Trophoblast cell (in vitro differentiated cells and primary cell): Measurements from ENCODE around the gene EXOSC2.

Experiments used
- DNase-seq, 2 donors: peaks; one replicate each; pipeline ENCODE4 v3.0.0-alpha.2; 2016
- H2AFZ ChIP-seq: 2 replicates; pipeline ENCODE4 v1.6.1; 2013; ENCODE audit warnings: low read length, moderate library complexity, mild to moderate bottlenecking; ENCODE audit not compliant: insufficient read depth, poor library complexity
- H2AK5ac ChIP-seq: 2 replicates; pipeline ENCODE4 v1.6.1; 2013; ENCODE audit warnings: mild to moderate bottlenecking, low read length
- H2BK120ac ChIP-seq: 2 replicates; pipeline ENCODE4 v1.6.1; 2013; ENCODE audit warnings: low read length, mild to moderate bottlenecking, moderate library complexity; ENCODE audit not compliant: insufficient read depth, poor library complexity
- H2BK12ac ChIP-seq: 2 replicates; pipeline ENCODE4 v1.6.1; 2013; ENCODE audit warnings: mild to moderate bottlenecking, low read length, moderate library complexity
- H2BK5ac ChIP-seq: 2 replicates; pipeline ENCODE4 v1.6.1; 2013; ENCODE audit warnings: low read length, low read depth, moderate library complexity, mild to moderate bottlenecking; ENCODE audit not compliant: poor library complexity
- H3K14ac ChIP-seq: 2 replicates; pipeline ENCODE4 v1.6.1; 2013; ENCODE audit warnings: mild to moderate bottlenecking, low read length
- H3K18ac ChIP-seq: 2 replicates; pipeline ENCODE4 v1.6.1; 2013; ENCODE audit warnings: mild to moderate bottlenecking, low read length
- H3K23ac ChIP-seq: 2 replicates; pipeline ENCODE4 v1.6.1; 2013; ENCODE audit warnings: low read length
- H3K27ac ChIP-seq: 2 replicates; pipeline ENCODE4 v1.5.1; 2013; ENCODE audit warnings: low read depth, mild to moderate bottlenecking, inconsistent platforms, low read length, moderate library complexity
- H3K27me3 ChIP-seq: 2 replicates; pipeline ENCODE4 v1.6.1; 2013; ENCODE audit warnings: inconsistent platforms, mild to moderate bottlenecking, low read length, moderate library complexity; ENCODE audit not compliant: insufficient read depth
- H3K36me3 ChIP-seq, 2 experiments: 1 replicate in 1 of 2; 2 replicates in 1 of 2; pipeline ENCODE4 v1.6.1; 2013; ENCODE audit warnings: low read length in 2 of 2, mild to moderate bottlenecking in 2 of 2, moderate library complexity in 1 of 2; ENCODE audit not compliant: insufficient read depth in 2 of 2, control insufficient read depth in 1 of 2
- H3K4ac ChIP-seq: 2 replicates; pipeline ENCODE4 v1.6.1; 2013; ENCODE audit warnings: low read depth, mild to moderate bottlenecking, low read length, moderate library complexity
- H3K4me1 ChIP-seq, 2 experiments: 1 replicate in 1 of 2; 2 replicates in 1 of 2; pipeline ENCODE4 v1.6.1; 2013; ENCODE audit warnings: low read length in 2 of 2, mild to moderate bottlenecking in 2 of 2, moderate library complexity in 1 of 2; ENCODE audit not compliant: insufficient read depth in 2 of 2, control insufficient read depth in 1 of 2
- H3K4me2 ChIP-seq: 2 replicates; pipeline ENCODE4 v1.6.1; 2013; ENCODE audit warnings: inconsistent platforms, mild to moderate bottlenecking, low read length, moderate library complexity
- H3K4me3 ChIP-seq: 2 replicates; pipeline ENCODE4 v1.5.1; 2013; ENCODE audit warnings: mild to moderate bottlenecking, low read depth, low read length, inconsistent platforms
- H3K79me1 ChIP-seq: one replicate; pipeline ENCODE4 v1.6.1; 2013; ENCODE audit warnings: low read length
- H3K79me2 ChIP-seq: 2 replicates; pipeline ENCODE4 v1.6.1; 2013; ENCODE audit warnings: low read length, mild to moderate bottlenecking; ENCODE audit not compliant: control insufficient read depth, insufficient read depth, poor library complexity
- H3K9ac ChIP-seq: 2 replicates; pipeline ENCODE4 v1.6.1; 2013; ENCODE audit warnings: mild to moderate bottlenecking, low read length
- H3K9me3 ChIP-seq: 2 replicates; pipeline ENCODE4 v1.6.1; 2013; ENCODE audit warnings: low read depth, mild to moderate bottlenecking, control low read depth, inconsistent platforms, low read length; ENCODE audit not compliant: insufficient read depth
- H4K12ac ChIP-seq: 2 replicates; pipeline ENCODE4 v1.6.1; 2013; ENCODE audit warnings: low read depth, mild to moderate bottlenecking, low read length, moderate library complexity
- H4K8ac ChIP-seq: 2 replicates; pipeline ENCODE4 v1.6.1; 2013; ENCODE audit warnings: low read depth, mild to moderate bottlenecking, low read length, moderate library complexity
- H4K91ac ChIP-seq: one replicate; pipeline ENCODE4 v1.6.1; 2013; ENCODE audit warnings: low read depth, mild to moderate bottlenecking, low read length, moderate library complexity
- WGBS: extraction: QIAGEN DNeasy Blood & Tissue Kit; methylation state at CpG from one replicate; pipeline ENCODE4 v1.1.7; 2013; ENCODE audit warnings: missing lambda C conversion rate; ENCODE audit not compliant: insufficient read length, insufficient coverage; ENCODE audit errors: extremely low coverage; 5-methylcytosine and 5-hydroxymethylcytosine counted together

Gene EXOSC2

DNA sequence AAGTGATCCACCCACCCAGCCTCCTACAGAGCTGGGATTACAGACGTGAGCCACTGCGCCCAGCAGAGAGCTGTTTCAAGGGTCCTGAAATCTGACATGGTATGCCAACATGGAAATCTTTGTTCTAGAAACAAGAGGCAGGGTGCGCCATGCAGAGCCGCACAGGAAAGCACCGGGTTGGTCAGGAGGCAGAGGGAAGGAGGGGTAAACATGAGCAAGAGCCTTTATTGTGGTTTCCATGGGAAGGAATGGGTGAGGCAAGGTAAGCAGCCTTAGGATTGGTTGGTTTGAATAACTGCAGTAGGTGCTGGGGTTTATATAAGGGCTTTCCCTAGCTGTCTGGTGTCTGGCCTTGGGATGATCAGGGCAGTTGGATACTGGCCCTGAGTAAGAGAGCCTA, 5.5 kb upstream of the EXOSC2 start:
- no peak overlapping the region for H2AFZ ChIP-seq
- no peak overlapping the region for H3K27ac ChIP-seq
- H2BK5ac ChIP-seq, result no peak overlapping the region
- no peak overlapping the region for H4K91ac ChIP-seq
- H3K23ac ChIP-seq, result no peak overlapping the region
- no peak overlapping the region for H2BK120ac ChIP-seq
- no peaks in the 10 kb centered on the region for H3K36me3 ChIP-seq
- no peak overlapping the region for H3K18ac ChIP-seq
- no peaks in the 10 kb centered on the region for H3K79me2 ChIP-seq
- H3K14ac ChIP-seq, result no peak overlapping the region
- no peak overlapping the region for H4K8ac ChIP-seq
- no peak overlapping the region for H3K4ac ChIP-seq
- H3K9me3 ChIP-seq, result peaks cover 3% of the 10 kb centered on the region
- no peak overlapping the region for H3K9ac ChIP-seq
- H2AK5ac ChIP-seq, result no peak overlapping the region
- no peaks in the 10 kb centered on the region for H3K27me3 ChIP-seq
- no peak overlapping the region for H3K4me3 ChIP-seq
- no peak overlapping the region for H4K12ac ChIP-seq
- no peak for DNase-seq
- H3K79me1 ChIP-seq, result no peaks in the 10 kb centered on the region
- no peak overlapping the region for H2BK12ac ChIP-seq
- H3K4me2 ChIP-seq, result no peak overlapping the region
- peaks cover 0 to 4% of the 10 kb centered on the region in 2 experiments for H3K4me1 ChIP-seq
- no CpG with 5 or more reads among the region's 5 CpGs for WGBS

DNA sequence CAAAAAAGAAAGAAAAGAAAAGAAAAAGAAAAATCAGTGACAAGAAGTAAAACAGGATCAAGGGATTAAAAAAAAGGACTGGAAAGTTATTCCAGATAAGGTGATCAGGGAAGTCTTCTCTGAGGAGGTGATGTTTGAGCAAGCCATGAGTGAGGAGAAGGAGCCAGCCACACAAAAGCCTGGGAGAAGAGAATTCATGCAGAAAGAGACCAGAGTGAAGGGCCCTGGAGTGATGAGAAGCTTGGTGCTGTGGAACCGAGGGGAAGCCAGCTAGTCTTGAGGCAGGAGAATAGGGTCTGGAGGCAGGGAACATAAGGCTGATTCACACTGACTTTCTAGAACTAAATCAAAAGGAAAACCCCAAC, 4.0 kb upstream of the EXOSC2 start:
- no peak overlapping the region for H3K4me3 ChIP-seq
- no peaks in the 10 kb centered on the region for H3K27me3 ChIP-seq
- peaks cover 0 to 7% of the 10 kb centered on the region in 2 experiments for H3K4me1 ChIP-seq
- peaks cover 6% of the 10 kb centered on the region for H3K79me2 ChIP-seq
- H3K27ac ChIP-seq, result no peak overlapping the region
- DNase-seq, result no peak
- no peak overlapping the region for H2AFZ ChIP-seq
- no peak overlapping the region for H2BK5ac ChIP-seq
- no peak overlapping the region for H3K4me2 ChIP-seq
- no peak overlapping the region for H4K91ac ChIP-seq
- no peak overlapping the region for H2BK120ac ChIP-seq
- H4K8ac ChIP-seq, result no peak overlapping the region
- no peak overlapping the region for H4K12ac ChIP-seq
- H3K14ac ChIP-seq, result no peak overlapping the region
- no CpG with 5 or more reads among the region's 1 CpG for WGBS
- H3K9ac ChIP-seq, result no peak overlapping the region
- H3K36me3 ChIP-seq, result no peaks in the 10 kb centered on the region
- no peak overlapping the region for H2BK12ac ChIP-seq
- H2AK5ac ChIP-seq, result no peak overlapping the region
- H3K18ac ChIP-seq, result no peak overlapping the region
- H3K4ac ChIP-seq, result no peak overlapping the region
- peaks cover 3% of the 10 kb centered on the region for H3K79me1 ChIP-seq
- no peak overlapping the region for H3K23ac ChIP-seq
- H3K9me3 ChIP-seq, result peaks cover 2% of the 10 kb centered on the region

DNA sequence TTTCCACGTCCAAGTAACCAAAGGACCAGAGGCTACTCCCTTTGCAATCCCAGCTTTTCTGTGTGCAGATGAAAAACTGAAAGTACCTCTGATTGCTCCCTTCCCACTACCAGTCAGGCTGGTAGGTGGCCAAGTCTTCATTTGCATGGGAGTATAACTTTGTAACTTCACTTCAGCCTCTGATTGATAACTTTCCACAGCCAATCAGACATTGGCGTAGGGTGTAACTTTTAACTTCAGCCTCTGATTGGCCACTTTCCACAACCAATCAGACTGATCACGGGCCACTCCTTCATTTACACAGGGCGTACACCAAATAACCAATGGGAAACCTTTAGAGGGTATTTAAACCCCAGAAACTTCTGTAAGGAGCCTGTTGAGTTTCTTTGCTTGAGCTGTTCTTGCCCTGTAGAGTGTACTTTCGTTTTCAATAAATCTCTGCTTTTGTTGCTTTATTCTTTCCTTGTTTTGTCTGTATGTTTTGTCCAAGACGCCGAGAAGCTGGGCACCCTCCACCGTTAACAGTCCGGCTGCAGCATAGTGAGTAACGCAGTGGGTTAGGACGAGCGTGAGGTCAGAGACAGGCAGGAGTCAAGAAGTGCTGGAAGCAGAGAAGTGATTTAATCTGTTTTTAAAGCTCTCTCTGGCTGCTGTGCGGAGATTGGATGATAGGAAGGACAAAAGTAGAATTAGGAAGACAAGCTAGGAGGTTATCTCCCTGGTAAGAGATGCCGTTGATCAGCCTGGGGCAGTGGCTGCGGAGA, 3.5 kb upstream of the EXOSC2 start:
- Histone ChIP-seq H3K27ac (no peak overlapping the region), H2AFZ (no peak overlapping the region), H2AK5ac (no peak overlapping the region), H4K8ac (no peak overlapping the region), H3K79me1 (peaks cover 3% of the 10 kb centered on the region), H3K4ac (no peak overlapping the region), H3K79me2 (peaks cover 6% of the 10 kb centered on the region), H3K27me3 (no peaks in the 10 kb centered on the region), H3K18ac (no peak overlapping the region), H3K23ac (no peak overlapping the region), H4K91ac (no peak overlapping the region), H2BK12ac (no peak overlapping the region), H3K4me3 (no peak overlapping the region), H3K9me3 (peaks cover 2% of the 10 kb centered on the region), H2BK5ac (no peak overlapping the region), H3K4me1 (peaks cover 0 to 7% of the 10 kb centered on the region in 2 experiments), H3K14ac (no peak overlapping the region), H2BK120ac (no peak overlapping the region), H3K4me2 (no peak overlapping the region), H4K12ac (no peak overlapping the region), H3K9ac (no peak overlapping the region), H3K36me3 (no peaks in the 10 kb centered on the region)
- peak in 1 of 2 donors; percentile 61 for DNase-seq
- WGBS, result no CpG with 5 or more reads among the region's 15 CpGs

DNA sequence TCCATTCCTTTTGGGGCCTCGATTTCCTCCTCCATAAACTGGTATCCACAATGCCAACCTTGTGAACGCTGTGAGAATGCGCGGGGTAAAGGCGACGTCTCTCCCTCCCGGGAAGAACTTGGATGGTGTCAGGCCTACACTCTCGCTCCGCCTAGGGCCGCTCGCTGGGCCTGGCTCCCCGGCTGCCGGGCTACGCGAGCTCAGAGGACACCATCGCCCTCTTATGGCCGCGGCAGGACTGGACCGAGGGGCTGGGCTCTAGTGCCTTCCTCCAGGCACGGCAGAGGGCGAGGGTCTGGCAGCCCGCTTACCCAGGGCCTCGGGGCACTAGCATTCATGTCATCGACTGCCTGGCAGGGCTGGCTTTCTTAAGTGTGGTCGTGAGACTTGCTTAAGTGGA, 1.3 kb upstream of the EXOSC2 start:
- no CpG with 5 or more reads among the region's 25 CpGs for WGBS

More for the DNA sequence above, 1.3 kb upstream of the EXOSC2 start:
- Histone ChIP-seq H2AK5ac (no peak overlapping the region), H3K79me2 (peaks cover 6% of the 10 kb centered on the region), H3K27ac (no peak overlapping the region), H3K36me3 (peaks cover 4 to 11% of the 10 kb centered on the region in 2 experiments), H3K4me3 (no peak overlapping the region), H3K9ac (no peak overlapping the region), H3K23ac (no peak overlapping the region), H3K14ac (peak overlapping the region; percentile 26), H2BK5ac (no peak overlapping the region), H2AFZ (peak overlapping the region; percentile 19), H3K27me3 (no peaks in the 10 kb centered on the region), H3K18ac (peak overlapping the region; percentile 30), H4K8ac (peak overlapping the region; percentile 25), H2BK12ac (no peak overlapping the region), H3K9me3 (no peaks in the 10 kb centered on the region), H3K4me1 (peaks cover 0 to 7% of the 10 kb centered on the region in 2 experiments), H3K4me2 (peak overlapping the region; percentile 80), H4K12ac (peak overlapping the region; percentile 74), H2BK120ac (no peak overlapping the region), H4K91ac (no peak overlapping the region), H3K79me1 (peaks cover 3% of the 10 kb centered on the region), H3K4ac (no peak overlapping the region)
- DNase-seq, result peak in 1 of 2 donors; percentile 64
